Measurements from ENCODE around the gene PDXK. TPM values are rescaled to one million over a fixed set of nuclear protein-coding genes. Genes with fewer than 3 reads are reported as not detected.

Gene PDXK
- total and polyA plus RNA-seq, 2 of the 13 experiments (the other 11 are each of a cell fraction or from before 2014, with no cell fraction given) = 114 to 184 TPM

- peaks cover 20 to 38% of the 10 kb centered on the region in 2 experiments for H3K36me3 ChIP-seq (replicated peaks in 1 of 2; ENCODE audit: control insufficient read depth in 1 of 2, insufficient read depth in 2 of 2, low read length in 2 of 2)
- ChIA-PET POLR2A (no interaction called here), CTCF (ENCODE audit: low intra/inter-chr PET ratio, low total read pairs) (no interaction called here)
- no peak overlapping the region for H3K9ac ChIP-seq (ENCODE audit: insufficient read depth, low read depth, low read length)
- in situ Hi-C loops (cut with HindIII; ENCODE audit: extremely low pct_ligation_motif_present, low pct_unique_long_range_greater_than_20kb) = no loop called here
- BruUV-seq (replicated peaks) = no TSS peak
- FAIRE-seq (no peak), ATAC-seq (peak; percentile 13), DNase-seq (ENCODE audit: low spot score) (no peak)
- TF ChIP-seq MTF1 (CRISPR knock-in tag; IDR thresholded peaks at IDR 0.05) (no peak), AGO2 (optimal IDR thresholded peaks at IDR 0.05; ENCODE audit: low read depth, low read length) (peak; percentile 59), ZNF704 (CRISPR knock-in tag; IDR thresholded peaks at IDR 0.05; ENCODE audit: borderline replicate concordance) (no peak), PLRG1 (conservative IDR thresholded peaks at IDR 0.05) (no peak), POLR2A (IDR thresholded peaks at IDR 0.05; ENCODE audit: insufficient read depth in 1 of 2, low read depth in 2 of 2, low read length in 2 of 2) (0 out of 4 replicates have a peak, but pooled peaks of 1 of the 2 experiments have one; percentile 13), SALL2 (CRISPR knock-in tag; IDR thresholded peaks at IDR 0.05) (no peak), ZBTB38 (CRISPR knock-in tag; IDR thresholded peaks at IDR 0.05) (peak; percentile 29; the same call in 1 of the 2 replicates)
- TF ChIP-seq, protein P1, sequence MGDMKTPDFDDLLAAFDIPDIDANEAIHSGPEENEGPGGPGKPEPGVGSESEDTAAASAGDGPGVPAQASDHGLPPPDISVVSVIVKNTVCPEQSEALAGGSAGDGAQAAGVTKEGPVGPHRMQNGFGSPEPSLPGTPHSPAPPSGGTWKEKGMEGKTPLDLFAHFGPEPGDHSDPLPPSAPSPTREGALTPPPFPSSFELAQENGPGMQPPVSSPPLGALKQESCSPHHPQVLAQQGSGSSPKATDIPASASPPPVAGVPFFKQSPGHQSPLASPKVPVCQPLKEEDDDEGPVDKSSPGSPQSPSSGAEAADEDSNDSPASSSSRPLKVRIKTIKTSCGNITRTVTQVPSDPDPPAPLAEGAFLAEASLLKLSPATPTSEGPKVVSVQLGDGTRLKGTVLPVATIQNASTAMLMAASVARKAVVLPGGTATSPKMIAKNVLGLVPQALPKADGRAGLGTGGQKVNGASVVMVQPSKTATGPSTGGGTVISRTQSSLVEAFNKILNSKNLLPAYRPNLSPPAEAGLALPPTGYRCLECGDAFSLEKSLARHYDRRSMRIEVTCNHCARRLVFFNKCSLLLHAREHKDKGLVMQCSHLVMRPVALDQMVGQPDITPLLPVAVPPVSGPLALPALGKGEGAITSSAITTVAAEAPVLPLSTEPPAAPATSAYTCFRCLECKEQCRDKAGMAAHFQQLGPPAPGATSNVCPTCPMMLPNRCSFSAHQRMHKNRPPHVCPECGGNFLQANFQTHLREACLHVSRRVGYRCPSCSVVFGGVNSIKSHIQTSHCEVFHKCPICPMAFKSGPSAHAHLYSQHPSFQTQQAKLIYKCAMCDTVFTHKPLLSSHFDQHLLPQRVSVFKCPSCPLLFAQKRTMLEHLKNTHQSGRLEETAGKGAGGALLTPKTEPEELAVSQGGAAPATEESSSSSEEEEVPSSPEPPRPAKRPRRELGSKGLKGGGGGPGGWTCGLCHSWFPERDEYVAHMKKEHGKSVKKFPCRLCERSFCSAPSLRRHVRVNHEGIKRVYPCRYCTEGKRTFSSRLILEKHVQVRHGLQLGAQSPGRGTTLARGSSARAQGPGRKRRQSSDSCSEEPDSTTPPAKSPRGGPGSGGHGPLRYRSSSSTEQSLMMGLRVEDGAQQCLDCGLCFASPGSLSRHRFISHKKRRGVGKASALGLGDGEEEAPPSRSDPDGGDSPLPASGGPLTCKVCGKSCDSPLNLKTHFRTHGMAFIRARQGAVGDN (CRISPR knock-in tag; IDR thresholded peaks at IDR 0.05) = peak; percentile 8; the same call in 1 of the 2 replicates
- H3K4me3 ChIP-seq (replicated peaks in 1 of 3; ENCODE audit: insufficient read depth in 1 of 3, low read depth in 2 of 3, low read length in 3 of 3) = no peak overlapping the region
- WGBS (ENCODE audit: low lambda C conversion rate) = 90% methylated on average over 20 of the region's 25 CpGs
- H3K27ac ChIP-seq (ENCODE audit: extremely low read length, insufficient read depth, low read length) = no peak overlapping the region
- peaks cover 2% of the 10 kb centered on the region; the same call in 1 of the 2 replicates for H4K20me1 ChIP-seq (ENCODE audit: insufficient read depth, low read length)
- H3K4me2 ChIP-seq (ENCODE audit: low read depth, low read length) = no peak overlapping the region
- peaks cover 14% of the 10 kb centered on the region for H3K79me2 ChIP-seq (ENCODE audit: insufficient read depth, low read length)
- H3K9me3 ChIP-seq (ENCODE audit: low read length) = no peaks in the 10 kb centered on the region
- no peaks in the 10 kb centered on the region for H3K27me3 ChIP-seq (ENCODE audit: control insufficient read depth in 1 of 2, insufficient read depth in 2 of 2, low read length in 2 of 2)
- intact Hi-C loops (cut with micrococcal nuclease; ENCODE audit: unreplicated experiment) = no loop called here
- H2AFZ ChIP-seq (ENCODE audit: low read length) = no peak overlapping the region
- peaks cover 31% of the 10 kb centered on the region for H3K4me1 ChIP-seq (ENCODE audit: insufficient read depth, low read length)
Measured at GRCh38 chr21:43740497-43741156, 21.7 kb downstream of the PDXK start.

Data from HepG2 (cell line).